ENCODE measurements around the gene HYKK. TPM values are rescaled to one million over a fixed set of nuclear protein-coding genes. Genes with fewer than 3 reads are reported as not detected.
A peak's percentile ranks its signal among the peaks of the same experiment; 100 is the strongest.

Gene HYKK
- total and polyA plus RNA-seq, 9 of the 15 experiments (the other 6 are each of a cell fraction or from before 2014, with no cell fraction given) = 1.9 to 6.1 (median 4.3) TPM

GRCh38 chr15:78540141-78540870 lies 32.9 kb downstream of the HYKK start, which contains the start of gene PSMA4:
Gene PSMA4, plus strand, starts transcription at chr15:78540444. Its CDS starts 1,484 bp downstream, at chr15:78541928.
- WGBS (ENCODE audit: insufficient coverage, low coverage, missing lambda C conversion rate) = under 1% methylated on average over 45 of the region's 56 CpGs
- ATAC-seq (peak; percentile 93), DNase-seq (ENCODE audit: extremely low read depth in 1 of 4, low spot score in 3 of 4) (peak; percentile 94 to 98 (median 98)), FAIRE-seq (peak; percentile 65)
- no peaks in the 10 kb centered on the region for H3K9me1 ChIP-seq (ENCODE audit: control insufficient read depth, insufficient read depth, low read length)
- H3K36me3 ChIP-seq (ENCODE audit: control insufficient read depth, insufficient read depth, low read length) = peaks cover 39% of the 10 kb centered on the region
- H4K20me1 ChIP-seq (replicated peaks; ENCODE audit: control insufficient read depth, insufficient read depth, low read length) = no peaks in the 10 kb centered on the region
- H3K4me2 ChIP-seq (ENCODE audit: insufficient read depth, low read length) = peak within 1 kb of the TSS; percentile 96
- peak within 1 kb of the TSS; percentile 79 for H3K4me3 ChIP-seq
- H3K79me2 ChIP-seq (ENCODE audit: control insufficient read depth, insufficient read depth, low read length) = peaks cover 37% of the 10 kb centered on the region
- ChIA-PET POLR2A (interaction anchor here (0.7 to 3.1 kb wide), 13 partner anchors 9 to 1215 kb away, joined by 3 to 22 read pairs (median 5); partner anchors contain the start of genes CHRNA5, MORF4L1 and SKIC8), CTCF (ENCODE audit: low intra/inter-chr PET ratio) (no interaction called here)
- H3K9ac ChIP-seq (ENCODE audit: insufficient read depth in 1 of 2, low read depth in 2 of 2, low read length in 2 of 2) = peak within 1 kb of the TSS; percentile 98 to 99
- in situ Hi-C loops (cut with MboI) (no loop called here), intact Hi-C loops (cut with micrococcal nuclease) (loop anchor here (5.0 kb wide), 1 partner anchor 33 kb away; the partner anchor contains the start of gene HYKK)
- BruUV-seq (replicated peaks) = no TSS peak
- no peaks in the 10 kb centered on the region for H3K9me3 ChIP-seq (replicated peaks; ENCODE audit: control insufficient read depth, insufficient read depth, low read depth, low read length)
- H3K27me3 ChIP-seq (ENCODE audit: control insufficient read depth in 2 of 2, insufficient read depth in 2 of 2, low read length in 2 of 2) = no peaks in the 10 kb centered on the region
- peak within 1 kb of the TSS; percentile 97 for H3K27ac ChIP-seq (ENCODE audit: extremely low read depth, low read depth, low read length)
- peak within 1 kb of the TSS; percentile 98 for H2AFZ ChIP-seq (ENCODE audit: low read depth, low read length)
- peaks cover 3% of the 10 kb centered on the region in 2 experiments; a peak in 2 of 5 replicates for H3K4me1 ChIP-seq (replicated peaks in 1 of 2; ENCODE audit: control insufficient read depth in 2 of 2, insufficient read depth in 2 of 2, low read length in 2 of 2)
- TF ChIP-seq TAF1 (IDR thresholded peaks at IDR 0.05; ENCODE audit: control insufficient read depth, extremely low read depth, insufficient read depth, low read length, severe bottlenecking) (peak; percentile 93), ZEB2 (IDR thresholded peaks at IDR 0.05) (no peak), SPI1 (IDR thresholded peaks at IDR 0.05; ENCODE audit: borderline replicate concordance, low read depth, low read length) (no peak; the same call in 1 of the 2 replicates), ZNF699 (CRISPR knock-in tag; IDR thresholded peaks at IDR 0.05; ENCODE audit: insufficient replicate concordance) (no peak), HOMEZ (CRISPR knock-in tag; IDR thresholded peaks at IDR 0.05) (no peak), CHD4 (IDR thresholded peaks at IDR 0.05; ENCODE audit: insufficient read depth, insufficient replicate concordance, low read depth, low read length, poor library complexity, severe bottlenecking) (no peak), KHSRP (IDR thresholded peaks at IDR 0.05) (no peak), SLC30A9 (CRISPR knock-in tag; IDR thresholded peaks at IDR 0.05) (no peak), DLX4 (CRISPR knock-in tag; IDR thresholded peaks at IDR 0.05) (no peak), ZNF780A (CRISPR knock-in tag; IDR thresholded peaks at IDR 0.05) (no peak), CC2D1A (IDR thresholded peaks at IDR 0.05) (no peak), NRF1 (conservative IDR thresholded peaks at IDR 0.05 in 1 of 2, IDR thresholded peaks at IDR 0.05 in 1 of 2) (peak; percentile 98), L3MBTL2 (IDR thresholded peaks at IDR 0.05) (peak; percentile 53), CBFB (CRISPR knock-in tag; IDR thresholded peaks at IDR 0.05) (no peak), SRSF7 (optimal IDR thresholded peaks at IDR 0.05; ENCODE audit: low read depth, low read length) (no peak), GABPB1 (CRISPR knock-in tag; IDR thresholded peaks at IDR 0.05) (no peak), CBX8 (IDR thresholded peaks at IDR 0.05; ENCODE audit: borderline replicate concordance, extremely low read depth, low read depth, low read length, poor library complexity, severe bottlenecking) (no peak), DIDO1 (tag; IDR thresholded peaks at IDR 0.05; ENCODE audit: low read depth) (0 out of 2 replicates have a peak, but pooled peaks have one; percentile 11), ZNF175 (CRISPR knock-in tag; IDR thresholded peaks at IDR 0.05; ENCODE audit: low read depth) (no peak)
